HG02973 (cell line): Measurements from ENCODE around the gene KIAA1958.

Source experiments
- ATAC-seq: cut with Tn5 transposase; IDR thresholded peaks from one replicate; pipeline ENCODE4 v1.9.1; 2021; ENCODE audit warnings: moderate library complexity; ENCODE audit not compliant: unreplicated experiment

The KIAA1958 gene, protein sequence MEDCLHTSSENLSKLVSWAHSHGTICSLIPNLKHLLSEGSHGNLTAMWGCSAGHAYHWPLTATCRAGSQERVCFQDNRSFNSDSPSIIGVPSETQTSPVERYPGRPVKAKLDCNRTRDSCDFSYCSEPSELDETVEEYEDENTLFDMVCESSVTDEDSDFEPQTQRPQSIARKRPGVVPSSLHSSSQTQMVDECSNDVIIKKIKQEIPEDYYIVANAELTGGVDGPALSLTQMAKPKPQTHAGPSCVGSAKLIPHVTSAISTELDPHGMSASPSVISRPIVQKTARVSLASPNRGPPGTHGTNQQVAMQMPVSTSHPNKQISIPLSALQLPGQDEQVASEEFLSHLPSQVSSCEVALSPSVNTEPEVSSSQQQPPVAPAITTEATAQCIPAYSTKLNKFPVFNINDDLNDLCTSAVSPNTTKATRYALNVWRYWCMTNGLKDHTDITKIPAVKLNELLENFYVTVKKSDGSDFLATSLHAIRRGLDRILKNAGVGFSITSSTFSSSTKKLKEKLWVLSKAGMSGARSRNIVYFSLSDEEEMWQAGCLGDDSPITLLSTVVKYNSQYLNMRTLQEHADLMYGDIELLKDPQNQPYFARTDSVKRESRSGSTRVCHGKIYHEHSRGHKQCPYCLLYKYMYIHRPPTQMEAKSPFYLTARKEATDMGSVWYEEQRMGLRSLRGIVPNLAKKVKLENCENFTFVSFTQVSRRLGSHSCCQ

GRCh38 chr9:112486221-112487007 is at the start of gene KIAA1958:
Gene KIAA1958, plus strand, starts transcription at chr9:112486827. Its CDS starts 87,254 bp downstream, at chr9:112574081.
- ATAC-seq = peak; percentile 86

GRCh38 chr9:112437406-112437805 is 49.2 kb upstream of the KIAA1958 start:
- ATAC-seq = no peak

GRCh38 chr9:112439171-112439570 is 47.5 kb upstream of the KIAA1958 start:
- ATAC-seq = no peak

DNA sequence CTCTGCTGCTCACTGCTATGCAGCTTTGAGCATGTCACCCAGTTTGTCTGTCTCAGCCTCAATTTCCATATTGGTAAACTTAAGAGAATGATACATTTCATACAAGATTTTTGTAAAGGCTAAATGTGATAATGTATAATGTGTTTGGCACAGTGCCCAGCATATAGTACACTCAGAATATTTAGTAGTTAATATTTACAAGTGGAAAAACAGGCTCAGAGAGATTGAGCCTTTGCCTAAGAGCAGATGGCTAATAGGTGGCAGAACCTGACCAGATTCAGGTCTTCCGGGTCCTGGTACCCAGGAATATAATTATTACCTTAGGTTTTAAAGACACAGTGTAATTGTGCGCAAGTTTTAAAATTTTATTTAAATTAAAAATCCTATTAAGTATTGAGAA is 46.8 kb upstream of the KIAA1958 start:
- no peak for ATAC-seq

- ATAC-seq = no peak
Measured at GRCh38 chr9:112443200-112443599, 43.4 kb upstream of the KIAA1958 start.

DNA sequence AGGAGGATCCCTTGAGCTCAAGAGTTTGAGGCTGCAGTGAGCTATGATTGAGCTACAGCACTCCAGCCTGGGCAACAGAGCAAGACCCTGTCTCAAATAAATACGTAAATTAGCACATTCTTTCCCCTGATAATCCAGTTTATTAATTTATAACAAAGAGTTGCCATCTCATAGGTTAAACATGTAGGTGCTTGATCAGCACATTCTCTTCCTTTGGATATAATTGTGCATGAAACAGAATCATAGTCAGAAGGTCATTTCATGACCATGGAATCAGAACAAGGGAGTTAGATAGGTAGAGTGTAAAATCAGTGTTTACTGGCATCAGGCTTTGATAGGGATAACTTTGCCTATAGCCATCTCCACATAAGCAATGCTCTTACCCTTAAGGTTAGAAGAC is 43.0 kb upstream of the KIAA1958 start:
- no peak for ATAC-seq

GRCh38 chr9:112445196-112445595 is 41.4 kb upstream of the KIAA1958 start:
- ATAC-seq = no peak

GRCh38 chr9:112446080-112446479 is 40.5 kb upstream of the KIAA1958 start:
- no peak for ATAC-seq

DNA sequence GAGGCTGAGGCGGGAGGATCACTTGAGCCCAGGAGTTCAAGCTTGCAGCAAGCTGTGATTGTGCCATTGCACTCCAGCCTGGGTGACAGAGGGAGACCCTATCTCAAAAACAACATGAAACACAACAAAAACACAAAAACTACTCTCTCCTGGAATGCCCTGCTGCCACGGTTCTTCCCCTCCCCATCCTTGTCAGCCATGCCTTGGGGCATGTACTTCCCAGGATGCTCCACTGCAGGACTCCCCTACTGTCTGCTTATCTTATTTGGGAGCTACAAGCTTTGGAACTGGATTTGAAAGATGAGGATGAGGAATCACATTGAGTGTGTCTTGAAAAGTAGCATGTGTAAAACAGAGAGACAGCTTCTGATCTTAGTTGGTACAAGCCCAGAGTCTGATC is 40.1 kb upstream of the KIAA1958 start:
- no peak for ATAC-seq

DNA sequence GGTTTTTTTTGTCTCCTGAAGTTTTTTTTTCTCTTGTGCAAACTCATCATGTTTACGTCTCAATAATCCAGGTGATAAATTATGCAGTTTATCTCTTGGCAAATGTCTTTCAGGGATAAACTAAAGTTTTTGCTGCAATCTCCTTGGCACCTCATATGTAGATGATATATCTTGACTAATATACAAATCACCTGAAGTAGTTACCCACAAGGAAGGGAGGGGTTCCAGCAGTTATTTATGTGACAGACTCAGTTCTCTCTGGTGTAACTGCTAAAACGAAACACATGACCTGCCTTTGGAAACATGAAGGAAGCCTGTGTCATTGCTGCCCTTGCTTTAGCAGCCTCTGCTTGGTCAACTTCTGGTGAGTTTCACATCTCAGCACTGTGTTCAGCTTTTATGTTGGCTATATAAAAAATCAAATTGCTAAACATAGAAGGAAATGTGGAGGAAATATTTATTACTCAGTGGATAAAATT is 39.3 kb upstream of the KIAA1958 start:
- no peak for ATAC-seq

DNA sequence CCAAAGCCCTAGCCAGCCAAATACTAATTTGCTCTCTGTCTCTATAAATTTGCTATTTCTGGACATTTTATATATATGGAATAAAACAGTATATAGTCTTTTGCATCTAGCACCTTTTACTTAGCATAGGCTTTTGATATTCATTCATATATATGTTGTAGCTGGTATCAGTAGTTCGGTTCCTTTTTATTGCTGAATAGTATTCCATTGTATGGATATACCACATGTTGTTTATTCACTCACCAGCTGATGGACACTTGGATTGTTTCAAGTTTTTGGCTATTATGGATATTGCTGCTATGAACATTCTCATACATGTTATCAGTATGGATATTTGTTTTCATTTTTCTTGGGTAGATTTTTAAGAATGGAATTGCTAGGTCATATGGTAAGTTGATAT is 23.8 kb upstream of the KIAA1958 start:
- ATAC-seq = no peak

DNA sequence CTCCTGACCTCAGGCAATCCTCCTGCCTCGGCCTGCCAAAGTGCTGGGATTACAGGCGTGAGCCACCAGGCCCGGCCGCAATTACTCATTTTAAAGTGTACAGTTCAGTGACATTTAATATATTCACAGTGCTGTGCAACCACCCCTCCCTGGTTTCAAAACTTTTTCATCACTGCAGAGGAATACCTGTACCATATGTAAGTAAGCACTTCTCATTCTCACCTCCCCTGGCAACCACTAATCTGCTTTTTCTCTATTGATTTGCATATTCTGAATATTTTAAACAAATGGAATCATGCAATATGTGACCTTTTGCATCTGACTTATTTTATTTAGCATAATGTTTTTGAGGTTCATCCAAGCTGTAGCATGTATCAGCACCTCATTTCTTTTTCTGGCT is 21.3 kb upstream of the KIAA1958 start:
- ATAC-seq = no peak

GRCh38 chr9:112472996-112473395 is 13.6 kb upstream of the KIAA1958 start:
- no peak for ATAC-seq

DNA sequence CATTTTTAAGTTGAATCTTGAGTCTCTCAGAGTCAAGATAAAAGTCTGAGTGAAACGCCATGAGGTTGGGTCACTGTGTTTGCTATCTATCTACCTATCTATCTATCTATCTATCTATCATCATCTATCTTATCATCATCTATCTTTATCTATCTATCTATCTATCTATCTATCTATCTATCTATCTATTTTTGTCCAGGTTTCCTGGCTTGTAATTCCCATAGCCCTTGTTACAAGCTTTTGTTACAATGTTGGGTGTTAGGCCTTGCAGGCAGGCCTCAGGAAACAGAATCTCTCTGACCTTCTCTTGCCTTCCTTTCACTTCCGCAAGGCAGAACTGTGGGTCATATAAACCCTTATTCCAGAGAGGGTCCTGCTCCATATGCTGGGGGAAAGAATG is 12.6 kb upstream of the KIAA1958 start:
- no peak for ATAC-seq

DNA sequence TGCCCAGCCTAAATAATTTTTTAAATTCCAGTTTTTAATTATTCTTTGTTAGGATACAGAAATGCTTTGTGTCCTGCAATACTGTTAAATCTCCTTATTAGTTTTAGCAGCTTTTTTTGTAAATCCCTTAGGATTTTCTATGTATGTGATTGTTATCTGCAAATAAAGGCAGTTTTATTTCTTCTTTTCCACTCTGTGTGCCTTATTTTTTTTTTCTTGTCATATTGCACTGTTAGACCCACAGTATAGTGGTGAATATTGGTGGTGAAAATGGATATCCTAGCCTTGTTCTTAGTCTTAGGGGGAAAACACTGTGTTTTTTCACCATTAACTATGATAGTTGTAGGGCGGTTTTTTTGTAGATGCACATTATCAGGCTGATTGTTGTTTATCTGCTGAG is 11.3 kb upstream of the KIAA1958 start:
- no peak for ATAC-seq

- no peak for ATAC-seq
Measured at GRCh38 chr9:112477330-112477729, 9.3 kb upstream of the KIAA1958 start.

GRCh38 chr9:112479221-112479620 is 7.4 kb upstream of the KIAA1958 start:
- ATAC-seq = no peak

DNA sequence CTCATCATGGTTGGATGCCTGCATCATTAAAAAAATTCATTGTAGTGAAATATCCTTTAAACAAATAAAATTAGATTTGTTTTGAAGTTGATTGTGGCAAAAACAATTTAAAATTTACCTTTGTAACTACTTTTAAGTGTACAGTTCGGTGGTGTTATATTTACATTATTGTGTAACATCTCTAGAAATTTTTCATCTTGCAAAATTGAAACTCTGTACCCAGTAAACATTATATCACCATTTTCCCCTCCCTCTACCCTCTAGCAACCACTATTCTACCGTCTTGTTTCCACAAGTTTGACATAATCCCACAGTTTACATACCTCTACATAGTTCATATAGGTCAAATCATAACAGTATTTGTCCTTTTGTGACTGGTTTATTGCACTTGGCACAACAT is 2.0 kb upstream of the KIAA1958 start:
- ATAC-seq = no peak

GRCh38 chr9:112485574-112485973 is 1.1 kb upstream of the KIAA1958 start:
- no peak for ATAC-seq

GRCh38 chr9:112487008-112487798 is 576 bp downstream of the KIAA1958 start:
- ATAC-seq = peak; percentile 38
